PC-9 (cell line): ENCODE results near the gene SYNJ2BP. TPM values are rescaled to one million over a fixed set of nuclear protein-coding genes. Genes with fewer than 3 reads are reported as not detected.

Experiments
- BruUV-seq: library from RNA; stranded (reverse); fragments of 400-500 nt; replicated peaks from 2 replicates; lab custom pipeline; 2021; lab: Mats Ljungman, UMichigan
- CTCF ChIA-PET: fragments of 300-600 bp; sonication (Branson Sonifier 250); formaldehyde crosslinking; loops from one replicate; lab custom pipeline; 2022; ENCODE audit warnings: antibody characterized with exemption; lab: Charles Lee
- POLR2A ChIA-PET: fragments of 300-600 bp; sonication (Branson Sonifier 250); formaldehyde crosslinking; loops from one replicate; lab custom pipeline; 2022; ENCODE audit warnings: antibody characterized with exemption; ENCODE audit not compliant: unreplicated experiment; lab: Charles Lee
- DNase-seq, 2 experiments: peaks; one replicate each; pipeline versions ENCODE4 v3.0.0 to v3.0.0-alpha.2; 2015 to 2022; ENCODE audit warnings: mixed read lengths in 1 of 2
- H2AFZ ChIP-seq: fragments of 200-600 bp; sonication (generic); 2 replicates; pipeline ENCODE4 v1.8.1; 2017; ENCODE audit warnings: antibody characterized with exemption
- H3F3A ChIP-seq: fragments of 200-600 bp; sonication (generic); 2 replicates; pipeline ENCODE4 v1.8.1; 2017; ENCODE audit warnings: antibody characterized with exemption, mild to moderate bottlenecking, low read depth; ENCODE audit not compliant: insufficient read depth
- H3K27ac ChIP-seq: fragments of 200-600 bp; sonication (generic); 2 replicates; pipeline ENCODE4 v1.6.1; 2016; ENCODE audit warnings: mixed run types
- H3K27me3 ChIP-seq: fragments of 200-600 bp; sonication (generic); 2 replicates; pipeline ENCODE4 v1.6.1; 2016; ENCODE audit warnings: low read depth, mixed run types; ENCODE audit not compliant: insufficient read depth
- H3K36me3 ChIP-seq: fragments of 200-600 bp; sonication (generic); 2 replicates; pipeline ENCODE4 v1.6.1; 2016; ENCODE audit warnings: low read depth, mixed run types
- H3K4me1 ChIP-seq: fragments of 200-600 bp; sonication (generic); replicated peaks from 2 replicates; pipeline ENCODE4 v1.6.1; 2016; ENCODE audit warnings: mixed run types; ENCODE audit not compliant: insufficient read depth
- H3K4me2 ChIP-seq: fragments of 200-600 bp; sonication (generic); 2 replicates; pipeline ENCODE4 v1.6.1; 2017; ENCODE audit warnings: mixed run types
- H3K4me3 ChIP-seq: fragments of 200-600 bp; sonication (generic); 2 replicates; pipeline ENCODE4 v1.6.1; 2016; ENCODE audit warnings: mixed run types
- H3K79me2 ChIP-seq: fragments of 200-600 bp; sonication (generic); 2 replicates; pipeline ENCODE4 v1.6.1; 2017; ENCODE audit warnings: low read depth, mixed run types
- H3K9me2 ChIP-seq: fragments of 200-600 bp; sonication (generic); 2 replicates; pipeline ENCODE4 v1.8.1; 2017; ENCODE audit warnings: mild to moderate bottlenecking; ENCODE audit not compliant: insufficient read depth
- H3K9me3 ChIP-seq: fragments of 200-600 bp; sonication (generic); 2 replicates; pipeline ENCODE4 v1.8.1; 2016; ENCODE audit warnings: low read depth; ENCODE audit not compliant: insufficient read depth
- H4K20me1 ChIP-seq: fragments of 200-600 bp; sonication (generic); 2 replicates; pipeline ENCODE4 v1.8.1; 2017; ENCODE audit not compliant: insufficient read depth
- EZH2 ChIP-seq: fragments of 200-600 bp; sonication (generic); IDR thresholded peaks from 2 replicates; pipeline ENCODE4 v1.8.0; 2017; ENCODE audit warnings: antibody characterized with exemption, low read depth
- intact Hi-C: fragments of 100-400 bp; cut with micrococcal nuclease; formaldehyde crosslinking; loops from one replicate; pipeline ENCODE4 v1.10.0; 2022; ENCODE audit not compliant: unreplicated experiment
- total RNA-seq: library from RNA; stranded (reverse); gene quantifications from 2 replicates; pipeline ENCODE4 v1.2.3, GENCODE V29; 2021
- TF ChIP-seq, protein P1 (sequence below): fragments of 200-600 bp; sonication (generic); conservative IDR thresholded peaks from 2 replicates; pipeline ENCODE4 v1.6.1; 2017; ENCODE audit warnings: mixed run types, antibody characterized with exemption, mild to moderate bottlenecking, moderate library complexity

SYNJ2BP gene
- total RNA-seq, 1 experiment from 2014 or later = 30.2 TPM

DNA sequence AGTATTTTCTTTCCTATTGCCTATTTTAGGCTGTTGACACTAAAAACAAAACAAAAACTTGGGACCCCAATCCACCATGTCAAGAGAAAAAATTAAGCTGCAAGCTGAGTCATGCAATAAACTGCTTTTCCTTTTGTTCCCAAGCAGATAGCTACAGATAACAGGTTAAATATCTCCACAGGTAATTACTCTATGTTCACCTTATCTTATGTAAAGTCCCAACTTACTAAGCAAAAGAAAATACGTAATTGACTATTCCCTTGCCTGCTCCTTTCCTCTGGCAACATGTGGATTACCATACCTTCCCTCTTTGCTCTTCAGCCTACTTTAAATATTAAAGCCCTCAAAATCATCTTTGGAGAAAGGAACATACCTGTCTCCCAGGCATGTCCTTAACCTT lies 38.2 kb downstream of the SYNJ2BP start:
- Histone ChIP-seq H3K4me1 (no peaks in the 10 kb centered on the region), H3K9me3 (no peaks in the 10 kb centered on the region), H3K79me2 (no peaks in the 10 kb centered on the region), H3K36me3 (no peaks in the 10 kb centered on the region), H3K27ac (no peak overlapping the region), H3K4me2 (no peak overlapping the region), H3K27me3 (no peaks in the 10 kb centered on the region), H3K9me2 (no peaks in the 10 kb centered on the region), H2AFZ (no peak overlapping the region), H3K4me3 (no peak overlapping the region), H3F3A (no peaks in the 10 kb centered on the region), H4K20me1 (no peaks in the 10 kb centered on the region)
- no TSS peak for BruUV-seq
- intact Hi-C loops = no loop called here
- DNase-seq = no peak
- ChIA-PET POLR2A (no interaction called here), CTCF (no interaction called here)
- TF ChIP-seq EZH2 = no peak
- TF ChIP-seq, protein P1, sequence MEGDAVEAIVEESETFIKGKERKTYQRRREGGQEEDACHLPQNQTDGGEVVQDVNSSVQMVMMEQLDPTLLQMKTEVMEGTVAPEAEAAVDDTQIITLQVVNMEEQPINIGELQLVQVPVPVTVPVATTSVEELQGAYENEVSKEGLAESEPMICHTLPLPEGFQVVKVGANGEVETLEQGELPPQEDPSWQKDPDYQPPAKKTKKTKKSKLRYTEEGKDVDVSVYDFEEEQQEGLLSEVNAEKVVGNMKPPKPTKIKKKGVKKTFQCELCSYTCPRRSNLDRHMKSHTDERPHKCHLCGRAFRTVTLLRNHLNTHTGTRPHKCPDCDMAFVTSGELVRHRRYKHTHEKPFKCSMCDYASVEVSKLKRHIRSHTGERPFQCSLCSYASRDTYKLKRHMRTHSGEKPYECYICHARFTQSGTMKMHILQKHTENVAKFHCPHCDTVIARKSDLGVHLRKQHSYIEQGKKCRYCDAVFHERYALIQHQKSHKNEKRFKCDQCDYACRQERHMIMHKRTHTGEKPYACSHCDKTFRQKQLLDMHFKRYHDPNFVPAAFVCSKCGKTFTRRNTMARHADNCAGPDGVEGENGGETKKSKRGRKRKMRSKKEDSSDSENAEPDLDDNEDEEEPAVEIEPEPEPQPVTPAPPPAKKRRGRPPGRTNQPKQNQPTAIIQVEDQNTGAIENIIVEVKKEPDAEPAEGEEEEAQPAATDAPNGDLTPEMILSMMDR = no peak

Other genes starting within 250 kb of the SYNJ2BP start
- gene SLC8A3, start 228.1 kb downstream of the SYNJ2BP start, total RNA-seq = not detected in 2 replicates
- 73.9 and 87.0 TPM in 2 replicates for gene COX16, start 57.4 kb downstream of the SYNJ2BP start, total RNA-seq
- 0.15 TPM in 1 of 2 replicates, not detected in the other for gene ADAM21, start 35.1 kb upstream of the SYNJ2BP start, total RNA-seq
- gene ADAM20, start 117.9 kb upstream of the SYNJ2BP start, total RNA-seq = 0.94 and 1.9 TPM in 2 replicates
- gene MED6, start 183.6 kb upstream of the SYNJ2BP start, total RNA-seq = 46.5 and 58.2 TPM in 2 replicates
- gene TTC9, start 224.8 kb upstream of the SYNJ2BP start, total RNA-seq = 9.3 and 9.9 TPM in 2 replicates